Memory B cell (primary cell): Measurements from ENCODE around the gene C16orf86.

ENCODE experiments used
- ATAC-seq: fragments of 150-1000 bp; cut with Tn5 transposase; 2 replicates; pipeline ENCODE4 v1.10.0; 2021; ENCODE audit warnings: low read depth, mild to moderate bottlenecking, moderate library complexity
- DNase-seq, 2 donors: peaks; one replicate each; pipeline ENCODE4 v3.0.0; 2022; ENCODE audit warnings: low spot score in 2 of 2
- H3K27ac Mint-ChIP-seq: one replicate; pipeline ENCODE4 v1.8.0; 2022; ENCODE audit warnings: mild to moderate bottlenecking, moderate library complexity, mixed read lengths
- H3K27me3 Mint-ChIP-seq: one replicate; pipeline ENCODE4 v1.8.0; 2022; ENCODE audit warnings: mixed read lengths
- H3K36me3 Mint-ChIP-seq: one replicate; pipeline ENCODE4 v1.8.0; 2022; ENCODE audit warnings: mild to moderate bottlenecking, mixed read lengths
- H3K4me1 Mint-ChIP-seq: one replicate; pipeline ENCODE4 v1.8.0; 2022; ENCODE audit warnings: mixed read lengths
- H3K4me3 Mint-ChIP-seq: one replicate; pipeline ENCODE4 v1.8.0; 2022; ENCODE audit warnings: mild to moderate bottlenecking, moderate library complexity, mixed read lengths
- H3K9me3 Mint-ChIP-seq: one replicate; pipeline ENCODE4 v1.8.0; 2022; ENCODE audit warnings: mixed read lengths

C16orf86 gene

GRCh38 chr16:67707790-67708189 is 41.2 kb downstream of the C16orf86 start:
- no peak overlapping the region for H3K27ac Mint-ChIP-seq
- no peak overlapping the region for H3K4me3 Mint-ChIP-seq
- peaks cover 13% of the 10 kb centered on the region for H3K36me3 Mint-ChIP-seq
- H3K9me3 Mint-ChIP-seq: no peaks in the 10 kb centered on the region
- no peak for DNase-seq
- H3K4me1 Mint-ChIP-seq: peaks cover 15% of the 10 kb centered on the region
- no peaks in the 10 kb centered on the region for H3K27me3 Mint-ChIP-seq
- no peak for ATAC-seq

- Mint-ChIP-seq H3K36me3 (peaks cover 13% of the 10 kb centered on the region), H3K9me3 (no peaks in the 10 kb centered on the region), H3K4me1 (peaks cover 15% of the 10 kb centered on the region), H3K27ac (no peak overlapping the region), H3K27me3 (no peaks in the 10 kb centered on the region), H3K4me3 (no peak overlapping the region)
- DNase-seq (no peak), ATAC-seq (no peak)
Measured at GRCh38 chr16:67708368-67708771, 41.8 kb downstream of the C16orf86 start.

GRCh38 chr16:67709050-67709449 is 42.4 kb downstream of the C16orf86 start:
- DNase-seq (no peak), ATAC-seq (no peak)
- Mint-ChIP-seq H3K36me3 (peaks cover 11% of the 10 kb centered on the region), H3K9me3 (no peaks in the 10 kb centered on the region), H3K27ac (no peak overlapping the region), H3K4me3 (no peak overlapping the region), H3K4me1 (peaks cover 10% of the 10 kb centered on the region), H3K27me3 (no peaks in the 10 kb centered on the region)

DNA sequence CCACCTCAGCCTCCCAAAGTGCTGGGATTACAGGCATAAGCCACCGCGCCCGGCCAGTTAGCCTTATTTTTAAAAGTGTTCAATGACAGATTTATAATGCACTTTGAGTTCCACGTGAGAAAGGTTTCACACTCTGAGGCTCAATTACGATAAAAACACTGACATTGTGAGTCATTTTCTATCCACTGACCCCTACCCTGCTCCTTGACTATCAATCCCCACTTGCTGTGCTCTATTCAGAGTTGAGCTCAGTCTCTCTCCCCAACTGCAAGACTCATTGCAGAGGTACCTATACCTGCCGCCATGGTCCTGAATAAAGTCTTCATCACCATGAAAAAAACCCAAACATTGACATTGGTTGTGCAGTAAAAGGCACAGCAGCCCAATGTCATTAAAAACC is 44.0 kb downstream of the C16orf86 start:
- no peak for ATAC-seq
- Mint-ChIP-seq H3K27ac (no peak overlapping the region), H3K4me1 (peaks cover 11% of the 10 kb centered on the region), H3K4me3 (no peak overlapping the region), H3K9me3 (no peaks in the 10 kb centered on the region), H3K27me3 (no peaks in the 10 kb centered on the region), H3K36me3 (peaks cover 9% of the 10 kb centered on the region)
- no peak for DNase-seq

- no peak overlapping the region for H3K4me3 Mint-ChIP-seq
- peaks cover 7% of the 10 kb centered on the region for H3K36me3 Mint-ChIP-seq
- H3K27me3 Mint-ChIP-seq: no peaks in the 10 kb centered on the region
- no peak overlapping the region for H3K27ac Mint-ChIP-seq
- H3K9me3 Mint-ChIP-seq: no peaks in the 10 kb centered on the region
- DNase-seq (no peak), ATAC-seq (no peak)
- H3K4me1 Mint-ChIP-seq: peaks cover 24% of the 10 kb centered on the region
Measured at GRCh38 chr16:67713647-67714273, 47.1 kb downstream of the C16orf86 start.

- peaks cover 7% of the 10 kb centered on the region for H3K36me3 Mint-ChIP-seq
- peaks cover 24% of the 10 kb centered on the region for H3K4me1 Mint-ChIP-seq
- no peaks in the 10 kb centered on the region for H3K9me3 Mint-ChIP-seq
- ATAC-seq (no peak), DNase-seq (no peak)
- no peak overlapping the region for H3K27ac Mint-ChIP-seq
- H3K27me3 Mint-ChIP-seq: no peaks in the 10 kb centered on the region
- no peak overlapping the region for H3K4me3 Mint-ChIP-seq
Measured at GRCh38 chr16:67714522-67714921, 47.9 kb downstream of the C16orf86 start.

DNA sequence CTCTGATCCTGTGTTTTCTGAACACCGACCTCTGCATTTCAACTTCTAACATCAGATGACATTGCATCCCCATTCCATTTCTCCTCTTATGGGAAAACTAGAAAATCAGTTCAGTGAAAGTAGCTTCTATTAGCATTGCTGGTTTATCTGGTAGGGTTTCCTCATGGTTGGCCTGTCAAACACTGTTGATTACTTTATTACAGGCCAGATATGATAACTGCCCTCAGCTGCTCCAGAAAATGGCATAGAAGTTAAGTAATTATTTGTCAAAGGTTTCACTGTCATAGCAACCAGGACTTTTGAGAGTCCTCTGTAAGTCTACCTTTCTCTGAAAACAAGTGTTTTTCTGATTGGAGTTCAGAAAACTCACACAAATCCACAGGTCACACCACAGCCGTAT is 49.5 kb downstream of the C16orf86 start:
- DNase-seq (no peak), ATAC-seq (no peak)
- Mint-ChIP-seq H3K36me3 (peaks cover 7% of the 10 kb centered on the region), H3K4me3 (no peak overlapping the region), H3K9me3 (no peaks in the 10 kb centered on the region), H3K27ac (no peak overlapping the region), H3K27me3 (no peaks in the 10 kb centered on the region), H3K4me1 (peaks cover 29% of the 10 kb centered on the region)
